Neutrophil (primary cell): Measurements from ENCODE around the gene ITPK1.
"Not testable (repeated sequence)": the region's sequence is repeated elsewhere in the genome, so short reads cannot be mapped to it uniquely, and the experiment has no call there.

Experiments
- H3K27ac ChIP-seq: fragments of 200-600 bp; sonication (generic); 2 replicates; pipeline ENCODE4 v1.5.1; 2016; ENCODE audit warnings: mild to moderate bottlenecking, moderate library complexity
- H3K27me3 ChIP-seq: fragments of 200-600 bp; sonication (generic); 2 replicates; pipeline ENCODE4 v1.6.0; 2016; ENCODE audit warnings: mild to moderate bottlenecking
- H3K36me3 ChIP-seq: fragments of 200-600 bp; sonication (generic); 2 replicates; pipeline ENCODE4 v1.5.1; 2017
- H3K4me1 ChIP-seq, 2 experiments: fragments of 200-600 bp in 1 of 2; sonication (generic) in 1 of 2; 1 replicate in 1 of 2; 2 replicates in 1 of 2; pipeline versions ENCODE4 v1.5.1 to v1.6.1; 2013 to 2016; ENCODE audit warnings: low read depth in 1 of 2, low read length in 1 of 2, mild to moderate bottlenecking in 1 of 2, moderate library complexity in 1 of 2; ENCODE audit not compliant: control insufficient read depth in 1 of 2, insufficient read depth in 1 of 2
- H3K4me3 ChIP-seq, 2 experiments: fragments of 200-600 bp in 1 of 2; sonication (generic) in 1 of 2; 1 replicate in 1 of 2; 2 replicates in 1 of 2; pipeline ENCODE4 v1.5.1; 2013 to 2016; ENCODE audit warnings: low read depth in 1 of 2, low read length in 1 of 2, mild to moderate bottlenecking in 1 of 2, moderate library complexity in 1 of 2
- H3K9me3 ChIP-seq: fragments of 200-600 bp; sonication (generic); 2 replicates; pipeline ENCODE4 v1.5.1; 2016
- CTCF ChIP-seq: fragments of 200-600 bp; sonication (generic); IDR thresholded peaks from 2 replicates; pipeline ENCODE4 v1.5.1; 2016; ENCODE audit warnings: antibody characterized with exemption

Gene ITPK1

GRCh38 chr14:93133464-93133863 lies 17.7 kb upstream of the ITPK1 start:
- H3K36me3 ChIP-seq = no peaks in the 10 kb centered on the region
- no peaks in the 10 kb centered on the region for H3K27me3 ChIP-seq
- TF ChIP-seq CTCF = no peak
- peaks cover 10 to 12% of the 10 kb centered on the region in 2 experiments for H3K4me1 ChIP-seq
- H3K4me3 ChIP-seq = no peak overlapping the region
- H3K27ac ChIP-seq = no peak overlapping the region
- no peaks in the 10 kb centered on the region for H3K9me3 ChIP-seq

- no peak for TF ChIP-seq CTCF
- Histone ChIP-seq H3K4me3 (no peak overlapping the region), H3K36me3 (no peaks in the 10 kb centered on the region), H3K27me3 (no peaks in the 10 kb centered on the region), H3K27ac (no peak overlapping the region), H3K4me1 (peaks cover 11 to 12% of the 10 kb centered on the region in 2 experiments), H3K9me3 (no peaks in the 10 kb centered on the region)
Measured at GRCh38 chr14:93132472-93133065, 16.8 kb upstream of the ITPK1 start.

- not testable (repeated sequence) for H3K27me3 ChIP-seq, H3K36me3 ChIP-seq, H3K4me3 ChIP-seq, H3K27ac ChIP-seq, H3K9me3 ChIP-seq
- peaks cover 12 to 14% of the 10 kb centered on the region in 2 experiments for H3K4me1 ChIP-seq
Measured at GRCh38 chr14:93131257-93131820, 15.6 kb upstream of the ITPK1 start.

GRCh38 chr14:93128725-93129459 lies 13.2 kb upstream of the ITPK1 start:
- peaks cover 17 to 22% of the 10 kb centered on the region in 2 experiments for H3K4me1 ChIP-seq

GRCh38 chr14:93126111-93126510 lies 10.4 kb upstream of the ITPK1 start:
- Histone ChIP-seq H3K9me3 (no peaks in the 10 kb centered on the region), H3K27me3 (no peaks in the 10 kb centered on the region), H3K4me3 (no peak overlapping the region), H3K36me3 (no peaks in the 10 kb centered on the region), H3K27ac (peak overlapping the region; percentile 23), H3K4me1 (peaks cover 13 to 20% of the 10 kb centered on the region in 2 experiments)
- TF ChIP-seq CTCF = no peak

More at GRCh38 chr14:93128725-93129459, 13.2 kb upstream of the ITPK1 start:
- Histone ChIP-seq H3K27ac (no peak overlapping the region), H3K9me3 (no peaks in the 10 kb centered on the region), H3K36me3 (no peaks in the 10 kb centered on the region), H3K27me3 (no peaks in the 10 kb centered on the region), H3K4me3 (no peak overlapping the region)
- TF ChIP-seq CTCF = no peak

- Histone ChIP-seq H3K36me3 (no peaks in the 10 kb centered on the region), H3K9me3 (no peaks in the 10 kb centered on the region), H3K27ac (no peak overlapping the region), H3K27me3 (no peaks in the 10 kb centered on the region), H3K4me1 (peaks cover 5 to 11% of the 10 kb centered on the region in 2 experiments), H3K4me3 (no peak overlapping the region)
- no peak for TF ChIP-seq CTCF
Measured at GRCh38 chr14:93122826-93123225, 7.1 kb upstream of the ITPK1 start.
